ENCODE data around the gene OR6J1.
"Not testable (repeated sequence)": the region's sequence is repeated elsewhere in the genome, so short reads cannot be mapped to it uniquely, and the experiment has no call there.

The OR6J1 gene

GRCh38 chr14:22650046-22650739 is 6.0 kb upstream of the OR6J1 start:
- H3K36me3 ChIP-seq (ENCODE audit: insufficient read depth, low read depth, low read length) = no peaks in the 10 kb centered on the region
- no peak overlapping the region for H3K27ac ChIP-seq (ENCODE audit: low read length)
- no peaks in the 10 kb centered on the region for H3K9me3 ChIP-seq (ENCODE audit: insufficient read depth, low read depth, low read length)
- no peaks in the 10 kb centered on the region for H3K4me1 ChIP-seq (ENCODE audit: insufficient read depth, low read length)
- H3K9ac ChIP-seq (ENCODE audit: low read depth, low read length) = no peak overlapping the region
- no peaks in the 10 kb centered on the region for H3K27me3 ChIP-seq (ENCODE audit: insufficient read depth, low read length)
- H3K4me3 ChIP-seq (ENCODE audit: low read length) = no peak overlapping the region

DNA sequence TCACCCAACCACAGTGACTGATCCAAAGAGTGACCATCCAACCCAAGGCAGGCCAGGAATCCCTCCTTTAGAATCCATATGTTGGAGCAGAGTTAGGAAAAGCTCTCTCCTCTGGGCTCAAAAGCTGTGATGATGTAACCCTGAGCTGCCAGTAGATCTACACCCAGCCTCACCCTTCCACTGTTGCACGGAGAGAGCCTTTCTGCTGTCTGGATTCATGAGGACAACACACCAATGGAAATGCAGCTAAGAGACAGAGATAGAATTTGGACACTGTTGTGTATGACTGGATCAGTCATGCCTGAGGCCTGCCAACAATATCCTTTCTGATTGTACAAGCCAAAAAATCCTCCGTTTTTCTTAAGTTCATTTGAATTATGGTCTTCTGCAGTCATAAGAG is 4.4 kb upstream of the OR6J1 start:
- no peaks in the 10 kb centered on the region for H3K4me1 ChIP-seq (ENCODE audit: insufficient read depth, low read length)
- no peaks in the 10 kb centered on the region for H3K9me3 ChIP-seq (ENCODE audit: insufficient read depth, low read depth, low read length)
- H3K27ac ChIP-seq (ENCODE audit: low read length) = no peak overlapping the region
- no peak overlapping the region for H3K4me3 ChIP-seq (ENCODE audit: low read length)
- H3K36me3 ChIP-seq (ENCODE audit: insufficient read depth, low read depth, low read length) = no peaks in the 10 kb centered on the region
- H3K27me3 ChIP-seq (ENCODE audit: insufficient read depth, low read length) = no peaks in the 10 kb centered on the region
- no peak overlapping the region for H3K9ac ChIP-seq (ENCODE audit: low read depth, low read length)

DNA sequence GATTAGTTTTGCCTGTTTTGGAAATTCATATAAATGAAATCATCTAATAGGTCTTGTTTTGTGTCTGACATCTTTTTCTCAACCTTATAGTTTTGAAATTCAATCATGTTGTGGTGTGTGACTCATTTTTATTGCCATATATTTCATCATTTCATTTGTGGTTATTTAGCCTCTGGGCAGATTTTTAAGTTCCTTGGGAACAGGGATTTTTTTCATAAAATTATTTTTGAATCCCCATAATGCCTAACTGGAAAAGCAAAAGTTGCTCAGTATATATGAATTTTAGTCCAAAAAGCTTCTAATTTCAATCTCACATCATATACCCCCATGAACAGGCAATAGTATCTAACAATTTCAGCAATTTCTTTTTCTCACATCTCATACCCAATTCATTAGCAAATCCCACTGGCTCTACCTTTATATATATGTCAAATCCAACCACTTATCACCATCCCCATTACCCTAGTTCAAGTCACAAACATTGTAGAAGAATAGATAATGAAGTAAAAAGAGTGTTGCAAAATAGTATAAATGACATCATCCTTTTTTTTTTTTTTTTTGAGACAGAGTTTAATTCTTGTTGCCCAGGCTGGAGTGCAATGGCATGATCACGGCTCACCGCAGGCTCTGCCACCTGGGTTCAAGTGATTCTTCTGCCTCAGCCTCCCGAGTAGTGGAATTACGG is 2.6 kb upstream of the OR6J1 start:
- no peak overlapping the region for H3K9ac ChIP-seq (ENCODE audit: low read depth, low read length)
- H3K36me3 ChIP-seq (ENCODE audit: insufficient read depth, low read depth, low read length) = no peaks in the 10 kb centered on the region
- H3K4me1 ChIP-seq (ENCODE audit: insufficient read depth, low read length) = no peaks in the 10 kb centered on the region
- no peak overlapping the region for H3K27ac ChIP-seq (ENCODE audit: low read length)
- H3K27me3 ChIP-seq (ENCODE audit: insufficient read depth, low read length) = no peaks in the 10 kb centered on the region
- no peaks in the 10 kb centered on the region for H3K9me3 ChIP-seq (ENCODE audit: insufficient read depth, low read depth, low read length)
- no peak overlapping the region for H3K4me3 ChIP-seq (ENCODE audit: low read length)

DNA sequence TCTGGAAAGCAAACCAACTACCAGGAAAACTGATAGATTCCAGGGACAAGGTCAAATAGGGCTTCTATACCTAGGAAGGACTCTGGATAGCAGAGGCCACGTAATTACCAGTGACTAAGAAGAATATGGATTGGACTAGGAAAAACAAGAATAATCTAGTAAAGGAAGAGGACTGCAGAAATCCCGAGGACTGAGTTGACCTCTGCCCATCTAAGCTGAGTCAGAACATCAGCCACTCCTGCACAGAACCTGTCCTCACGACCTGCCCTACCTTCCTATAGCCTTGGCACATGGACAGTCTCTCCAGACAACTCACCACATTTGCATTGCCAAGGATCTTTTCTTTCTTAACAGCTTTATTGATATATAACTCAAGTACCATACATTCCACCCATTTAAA is 2.3 kb downstream of the OR6J1 start:
- Histone ChIP-seq H3K27ac (ENCODE audit: low read length) (no peak overlapping the region), H3K9ac (ENCODE audit: low read depth, low read length) (no peak overlapping the region), H3K4me3 (ENCODE audit: low read length) (no peak overlapping the region), H3K4me1 (ENCODE audit: insufficient read depth, low read length) (no peaks in the 10 kb centered on the region), H3K9me3 (ENCODE audit: insufficient read depth, low read depth, low read length) (no peaks in the 10 kb centered on the region), H3K36me3 (ENCODE audit: insufficient read depth, low read depth, low read length) (no peaks in the 10 kb centered on the region), H3K27me3 (ENCODE audit: insufficient read depth, low read length) (no peaks in the 10 kb centered on the region)

DNA sequence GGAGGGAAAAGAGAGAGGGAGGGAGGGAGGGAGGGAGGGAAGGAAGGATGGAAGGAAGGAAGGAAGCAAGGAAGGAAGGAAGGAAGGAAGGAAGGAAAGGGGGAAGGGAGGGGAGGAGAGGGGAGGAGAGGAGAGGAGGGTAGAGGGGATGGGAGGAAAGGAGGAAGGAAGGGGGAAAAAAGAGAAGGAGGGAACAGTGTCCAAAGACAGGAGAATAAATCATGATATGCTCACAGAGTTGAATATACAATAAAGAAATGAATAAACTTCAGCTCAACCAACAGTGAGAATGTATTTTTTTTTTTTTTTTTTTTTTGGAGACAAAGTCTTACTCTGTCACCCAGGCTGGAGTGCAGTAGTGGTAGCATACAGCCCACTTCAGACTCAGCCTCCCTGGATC is 4.0 kb downstream of the OR6J1 start:
- no peak overlapping the region for H3K4me3 ChIP-seq (ENCODE audit: low read length)
- H3K36me3 ChIP-seq (ENCODE audit: insufficient read depth, low read depth, low read length) = no peaks in the 10 kb centered on the region
- H3K9ac ChIP-seq (ENCODE audit: low read depth, low read length) = no peak overlapping the region
- H3K4me1 ChIP-seq (ENCODE audit: insufficient read depth, low read length) = no peaks in the 10 kb centered on the region
- no peaks in the 10 kb centered on the region for H3K27me3 ChIP-seq (ENCODE audit: insufficient read depth, low read length)
- H3K9me3 ChIP-seq (ENCODE audit: insufficient read depth, low read depth, low read length) = no peaks in the 10 kb centered on the region
- H3K27ac ChIP-seq (ENCODE audit: low read length) = no peak overlapping the region

DNA sequence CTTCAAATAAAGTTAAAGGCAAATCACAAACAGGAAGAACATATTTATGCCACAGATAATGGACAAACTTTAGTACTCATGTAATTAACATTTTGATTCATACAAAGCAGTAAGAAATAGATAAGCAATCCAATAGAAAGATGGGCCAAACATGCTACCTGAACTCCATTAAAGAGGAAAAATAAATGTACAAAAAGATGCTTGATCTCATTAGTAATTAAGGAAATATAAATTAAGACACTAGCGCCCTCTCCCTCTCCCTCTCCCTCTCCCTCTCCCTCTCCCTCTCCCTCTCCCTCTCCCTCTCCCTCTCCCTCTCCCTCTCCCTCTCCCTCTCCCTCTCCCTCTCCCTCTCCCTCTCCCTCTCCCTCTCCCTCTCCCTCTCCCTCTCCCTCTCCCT is 8.2 kb downstream of the OR6J1 start:
- not testable (repeated sequence) for H3K4me3 ChIP-seq (ENCODE audit: low read length); H3K36me3 ChIP-seq (ENCODE audit: insufficient read depth, low read depth, low read length); H3K9ac ChIP-seq (ENCODE audit: low read depth, low read length); H3K27me3 ChIP-seq (ENCODE audit: insufficient read depth, low read length); H3K27ac ChIP-seq (ENCODE audit: low read length); H3K4me1 ChIP-seq (ENCODE audit: insufficient read depth, low read length); H3K9me3 ChIP-seq (ENCODE audit: insufficient read depth, low read depth, low read length)

DNA sequence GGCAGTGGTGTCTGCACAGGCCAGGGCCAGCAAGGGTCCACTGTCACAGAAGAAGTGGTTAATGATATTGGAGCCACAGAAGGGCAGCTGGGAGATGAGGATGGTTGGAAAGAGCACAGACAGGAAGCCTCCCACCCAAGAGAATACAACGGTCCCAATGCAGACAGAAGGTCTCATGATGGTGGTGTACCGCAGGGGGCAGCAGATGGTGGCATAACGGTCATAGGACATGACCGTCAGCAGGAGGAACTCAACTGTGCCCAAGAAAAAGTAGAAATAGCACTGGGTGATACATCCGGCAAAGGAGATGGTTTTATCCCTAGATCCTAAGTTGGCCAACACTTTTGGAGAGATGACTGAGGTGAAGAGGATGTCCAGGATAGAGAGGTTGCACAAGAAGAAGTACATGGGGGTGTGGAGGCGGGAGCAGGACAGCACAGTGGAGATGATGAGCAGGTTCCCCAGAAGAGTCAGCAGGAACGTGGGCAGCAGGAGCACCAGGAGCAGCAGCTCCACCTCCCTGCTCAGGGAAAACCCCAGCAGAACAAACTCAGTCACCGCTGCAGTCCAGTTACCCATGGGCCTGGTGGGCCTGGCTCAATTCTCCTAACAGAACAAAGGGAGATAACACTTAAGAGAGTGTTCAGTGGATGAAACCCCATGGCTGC is 9.8 kb downstream of the OR6J1 start:
- Histone ChIP-seq H3K4me1 (ENCODE audit: insufficient read depth, low read length) (no peaks in the 10 kb centered on the region), H3K27ac (ENCODE audit: low read length) (no peak overlapping the region), H3K9ac (ENCODE audit: low read depth, low read length) (no peak overlapping the region), H3K36me3 (ENCODE audit: insufficient read depth, low read depth, low read length) (no peaks in the 10 kb centered on the region), H3K4me3 (ENCODE audit: low read length) (no peak overlapping the region), H3K9me3 (ENCODE audit: insufficient read depth, low read depth, low read length) (peaks cover 7% of the 10 kb centered on the region; the same call in 1 of the 2 replicates), H3K27me3 (ENCODE audit: insufficient read depth, low read length) (no peaks in the 10 kb centered on the region)

- Histone ChIP-seq H3K27me3 (ENCODE audit: insufficient read depth, low read length) (no peaks in the 10 kb centered on the region), H3K27ac (ENCODE audit: low read length) (no peak overlapping the region), H3K9me3 (ENCODE audit: insufficient read depth, low read depth, low read length) (peaks cover 7% of the 10 kb centered on the region; the same call in 1 of the 2 replicates), H3K9ac (ENCODE audit: low read depth, low read length) (no peak overlapping the region), H3K4me1 (ENCODE audit: insufficient read depth, low read length) (0 out of 2 replicates have a peak, but pooled peaks cover 5% of the 10 kb centered on the region), H3K36me3 (ENCODE audit: insufficient read depth, low read depth, low read length) (no peaks in the 10 kb centered on the region), H3K4me3 (ENCODE audit: low read length) (no peak overlapping the region)
Observed at GRCh38 chr14:22630486-22630885, 13.7 kb downstream of the OR6J1 start.

DNA sequence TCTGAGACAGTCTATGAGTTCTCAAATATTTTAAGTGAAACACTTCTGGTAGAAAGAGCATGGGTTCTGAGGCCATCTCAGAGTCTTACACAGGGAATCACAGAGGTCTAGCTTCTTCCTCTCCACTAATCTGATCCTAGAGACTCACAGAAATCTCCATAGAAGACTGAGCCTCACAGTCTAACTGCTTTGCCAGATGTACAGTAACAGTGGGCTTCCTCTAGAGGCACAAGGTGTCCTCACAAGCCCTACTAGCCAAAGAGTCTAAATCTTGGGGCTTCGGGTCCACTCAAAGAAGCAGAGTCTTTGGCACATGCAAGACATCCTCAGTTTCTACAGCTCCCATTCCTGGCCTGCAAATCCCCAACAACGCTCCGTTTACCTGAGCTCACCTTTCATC is 14.1 kb downstream of the OR6J1 start:
- Histone ChIP-seq H3K27me3 (ENCODE audit: insufficient read depth, low read length) (no peaks in the 10 kb centered on the region), H3K4me1 (ENCODE audit: insufficient read depth, low read length) (0 out of 2 replicates have a peak, but pooled peaks cover 5% of the 10 kb centered on the region), H3K36me3 (ENCODE audit: insufficient read depth, low read depth, low read length) (no peaks in the 10 kb centered on the region), H3K27ac (ENCODE audit: low read length) (no peak overlapping the region), H3K9me3 (ENCODE audit: insufficient read depth, low read depth, low read length) (peaks cover 7% of the 10 kb centered on the region; the same call in 1 of the 2 replicates), H3K9ac (ENCODE audit: low read depth, low read length) (no peak overlapping the region), H3K4me3 (ENCODE audit: low read length) (no peak overlapping the region)

DNA sequence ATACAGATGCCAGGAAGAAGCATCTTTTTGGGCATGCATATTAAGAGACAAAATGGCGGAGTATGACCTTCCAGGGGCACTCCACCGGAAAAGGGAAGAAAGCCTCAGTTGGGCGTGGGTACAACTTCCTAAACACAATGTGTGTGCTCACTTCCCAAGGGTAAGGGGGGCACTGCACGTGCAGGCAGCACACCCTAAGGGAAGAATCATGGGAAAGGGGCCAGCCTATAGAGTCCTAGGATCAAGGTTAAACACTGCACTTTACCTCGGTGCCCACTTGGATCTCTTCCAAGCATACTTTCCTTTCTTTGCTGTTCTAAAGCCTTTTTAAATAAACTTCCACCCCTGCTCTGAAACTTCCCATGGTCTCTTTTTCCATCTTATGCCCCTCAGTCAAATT is 14.8 kb downstream of the OR6J1 start:
- Histone ChIP-seq H3K4me3 (ENCODE audit: low read length) (no peak overlapping the region), H3K9ac (ENCODE audit: low read depth, low read length) (no peak overlapping the region), H3K9me3 (ENCODE audit: insufficient read depth, low read depth, low read length) (peaks cover 7% of the 10 kb centered on the region; the same call in 1 of the 2 replicates), H3K36me3 (ENCODE audit: insufficient read depth, low read depth, low read length) (no peaks in the 10 kb centered on the region), H3K4me1 (ENCODE audit: insufficient read depth, low read length) (0 out of 2 replicates have a peak, but pooled peaks cover 5% of the 10 kb centered on the region), H3K27me3 (ENCODE audit: insufficient read depth, low read length) (no peaks in the 10 kb centered on the region), H3K27ac (ENCODE audit: low read length) (no peak overlapping the region)

- Histone ChIP-seq H3K27ac (ENCODE audit: low read length) (no peak overlapping the region), H3K9ac (ENCODE audit: low read depth, low read length) (no peak overlapping the region), H3K27me3 (ENCODE audit: insufficient read depth, low read length) (no peaks in the 10 kb centered on the region), H3K36me3 (ENCODE audit: insufficient read depth, low read depth, low read length) (no peaks in the 10 kb centered on the region), H3K9me3 (ENCODE audit: insufficient read depth, low read depth, low read length) (peaks cover 7% of the 10 kb centered on the region; the same call in 1 of the 2 replicates), H3K4me3 (ENCODE audit: low read length) (no peak overlapping the region), H3K4me1 (ENCODE audit: insufficient read depth, low read length) (0 out of 2 replicates have a peak, but pooled peaks cover 5% of the 10 kb centered on the region)
Observed at GRCh38 chr14:22627506-22628263, 16.5 kb downstream of the OR6J1 start.

All from iPS-20b (cell line).